Measurements from ENCODE around the gene AXDND1. TPM values are rescaled to one million over a fixed set of nuclear protein-coding genes. Genes with fewer than 3 reads are reported as not detected.

Gene AXDND1
- polyA plus RNA-seq, 1 of the 3 experiments (the other 2 are of a cell fraction) = 0.16 TPM

- TF ChIP-seq GABPA (IDR thresholded peaks at IDR 0.05; ENCODE audit: low read depth) = no peak
Observed at GRCh38 chr1:179326746-179327145, 39.0 kb upstream of the AXDND1 start (continued).

DNA sequence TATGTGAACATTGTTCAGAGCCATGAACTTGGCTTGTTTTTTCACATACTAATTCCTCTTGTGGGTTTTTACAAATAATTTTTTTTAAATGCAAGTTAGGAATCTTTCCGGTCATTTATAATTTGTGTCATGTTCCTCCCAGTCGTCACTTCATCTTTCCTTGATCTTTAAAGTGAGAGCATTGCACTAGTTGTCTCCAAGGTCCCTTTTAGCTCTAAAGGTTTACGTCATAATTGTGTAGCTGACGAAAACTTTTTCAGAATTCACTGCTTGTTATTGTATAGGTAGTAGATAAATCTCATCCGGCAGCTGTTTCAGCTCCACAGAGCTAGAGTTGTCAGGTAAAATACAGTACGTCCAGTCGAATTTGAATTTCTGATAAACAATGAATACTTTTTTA, 38.6 kb upstream of the AXDND1 start:
- no peak overlapping the region for H3K27ac ChIP-seq (ENCODE audit: low read depth in 2 of 2, low read length in 1 of 2)
- H3K79me2 ChIP-seq (ENCODE audit: insufficient read depth) = peaks cover 14% of the 10 kb centered on the region; the same call in 1 of the 2 replicates
- H3K9me2 ChIP-seq = no peaks in the 10 kb centered on the region
- H3K4me1 ChIP-seq (ENCODE audit: control insufficient read depth in 1 of 2, insufficient read depth in 2 of 2, low read depth in 1 of 2, low read length in 1 of 2) = no peaks in the 10 kb centered on the region; a peak in 1 of 4 replicates
- H3K4me2 ChIP-seq = no peak overlapping the region
- DNase-seq = no peak
- 96% methylated on average over 7 of the region's 7 CpGs for WGBS (ENCODE audit: low lambda C conversion rate)
- no peak overlapping the region for H2AFZ ChIP-seq (ENCODE audit: low read depth)
- POLR2A ChIA-PET = no interaction called here
- no peaks in the 10 kb centered on the region for H3K27me3 ChIP-seq (ENCODE audit: insufficient read depth)
- H4K20me1 ChIP-seq (ENCODE audit: insufficient read depth) = no peaks in the 10 kb centered on the region
- peaks cover 8 to 28% of the 10 kb centered on the region in 2 experiments for H3K36me3 ChIP-seq (replicated peaks in 1 of 2; ENCODE audit: control insufficient read depth in 1 of 2, insufficient read depth in 2 of 2, low read length in 1 of 2)
- no peak overlapping the region for H3K9ac ChIP-seq
- CTCF ChIA-PET = no interaction called here
- no peak for TF ChIP-seq SIN3A (IDR thresholded peaks at IDR 0.05; ENCODE audit: borderline replicate concordance, low read depth, low read length)
- no peak for TF ChIP-seq CHD2 (IDR thresholded peaks at IDR 0.05; ENCODE audit: low read length, partially characterized antibody)
- TF ChIP-seq NFIC (IDR thresholded peaks at IDR 0.05; ENCODE audit: borderline replicate concordance) = no peak
- no peak for TF ChIP-seq POLR2AphosphoS5 (IDR thresholded peaks at IDR 0.05; ENCODE audit: low read depth, low read length)
- no peak for TF ChIP-seq GABPA (IDR thresholded peaks at IDR 0.05; ENCODE audit: low read depth)
- TF ChIP-seq FOSL2 (IDR thresholded peaks at IDR 0.05; ENCODE audit: borderline replicate concordance, low read depth) = no peak
- TF ChIP-seq RFX5 (IDR thresholded peaks at IDR 0.05; ENCODE audit: low read length) = no peak
- no peak for TF ChIP-seq MXI1 (IDR thresholded peaks at IDR 0.05; ENCODE audit: low read depth, low read length)
- no peak for TF ChIP-seq EZH2phosphoT487 (IDR thresholded peaks at IDR 0.05; ENCODE audit: borderline replicate concordance, low read depth)
- no peak for TF ChIP-seq JUND (IDR thresholded peaks at IDR 0.05)
- TF ChIP-seq, protein P1, sequence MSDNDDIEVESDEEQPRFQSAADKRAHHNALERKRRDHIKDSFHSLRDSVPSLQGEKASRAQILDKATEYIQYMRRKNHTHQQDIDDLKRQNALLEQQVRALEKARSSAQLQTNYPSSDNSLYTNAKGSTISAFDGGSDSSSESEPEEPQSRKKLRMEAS (IDR thresholded peaks at IDR 0.05; ENCODE audit: low read depth) = no peak
- TF ChIP-seq EP300 (IDR thresholded peaks at IDR 0.05; ENCODE audit: borderline replicate concordance in 1 of 2, low read depth in 1 of 2, low read length in 1 of 2) = no peak
- TF ChIP-seq YY1 (IDR thresholded peaks at IDR 0.05; ENCODE audit: low read depth) = no peak
- no peak for TF ChIP-seq FOXM1 (IDR thresholded peaks at IDR 0.05; ENCODE audit: low read depth)
- no peak for TF ChIP-seq FOXJ3 (CRISPR knock-in tag; IDR thresholded peaks at IDR 0.05)
- no peak for TF ChIP-seq IRF3 (IDR thresholded peaks at IDR 0.05; ENCODE audit: low read depth, low read length)
- no peak for TF ChIP-seq ZBTB33 (IDR thresholded peaks at IDR 0.05; ENCODE audit: borderline replicate concordance, low read depth)
- TF ChIP-seq, protein P2, sequence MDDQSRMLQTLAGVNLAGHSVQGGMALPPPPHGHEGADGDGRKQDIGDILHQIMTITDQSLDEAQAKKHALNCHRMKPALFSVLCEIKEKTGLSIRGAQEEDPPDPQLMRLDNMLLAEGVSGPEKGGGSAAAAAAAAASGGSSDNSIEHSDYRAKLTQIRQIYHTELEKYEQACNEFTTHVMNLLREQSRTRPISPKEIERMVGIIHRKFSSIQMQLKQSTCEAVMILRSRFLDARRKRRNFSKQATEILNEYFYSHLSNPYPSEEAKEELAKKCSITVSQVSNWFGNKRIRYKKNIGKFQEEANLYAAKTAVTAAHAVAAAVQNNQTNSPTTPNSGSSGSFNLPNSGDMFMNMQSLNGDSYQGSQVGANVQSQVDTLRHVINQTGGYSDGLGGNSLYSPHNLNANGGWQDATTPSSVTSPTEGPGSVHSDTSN (IDR thresholded peaks at IDR 0.05) = no peak
- H3F3A ChIP-seq (replicated peaks; ENCODE audit: insufficient read depth) = no peaks in the 10 kb centered on the region
- no peak overlapping the region for H3K4me3 ChIP-seq (ENCODE audit: low read depth in 2 of 2, low read length in 1 of 2)
- H3K9me3 ChIP-seq = no peaks in the 10 kb centered on the region

Measured in SK-N-SH (cell line).